GM19043 (cell line): ENCODE measurements around the gene EFCAB13.

Source experiments
- ATAC-seq: cut with Tn5 transposase; IDR thresholded peaks from one replicate; pipeline ENCODE4 v1.9.1; 2021; ENCODE audit warnings: low read depth; ENCODE audit not compliant: unreplicated experiment

Gene EFCAB13

DNA sequence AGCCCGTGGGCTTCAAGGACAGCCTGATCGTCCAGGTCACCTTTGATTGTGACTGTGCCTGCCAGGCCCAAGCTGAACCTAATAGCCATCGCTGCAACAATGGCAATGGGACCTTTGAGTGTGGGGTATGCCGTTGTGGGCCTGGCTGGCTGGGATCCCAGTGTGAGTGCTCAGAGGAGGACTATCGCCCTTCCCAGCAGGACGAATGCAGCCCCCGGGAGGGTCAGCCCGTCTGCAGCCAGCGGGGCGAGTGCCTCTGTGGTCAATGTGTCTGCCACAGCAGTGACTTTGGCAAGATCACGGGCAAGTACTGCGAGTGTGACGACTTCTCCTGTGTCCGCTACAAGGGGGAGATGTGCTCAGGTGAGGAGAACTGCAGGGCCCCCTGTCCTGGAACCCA lies 31.5 kb upstream of the EFCAB13 start:
- no peak for ATAC-seq

DNA sequence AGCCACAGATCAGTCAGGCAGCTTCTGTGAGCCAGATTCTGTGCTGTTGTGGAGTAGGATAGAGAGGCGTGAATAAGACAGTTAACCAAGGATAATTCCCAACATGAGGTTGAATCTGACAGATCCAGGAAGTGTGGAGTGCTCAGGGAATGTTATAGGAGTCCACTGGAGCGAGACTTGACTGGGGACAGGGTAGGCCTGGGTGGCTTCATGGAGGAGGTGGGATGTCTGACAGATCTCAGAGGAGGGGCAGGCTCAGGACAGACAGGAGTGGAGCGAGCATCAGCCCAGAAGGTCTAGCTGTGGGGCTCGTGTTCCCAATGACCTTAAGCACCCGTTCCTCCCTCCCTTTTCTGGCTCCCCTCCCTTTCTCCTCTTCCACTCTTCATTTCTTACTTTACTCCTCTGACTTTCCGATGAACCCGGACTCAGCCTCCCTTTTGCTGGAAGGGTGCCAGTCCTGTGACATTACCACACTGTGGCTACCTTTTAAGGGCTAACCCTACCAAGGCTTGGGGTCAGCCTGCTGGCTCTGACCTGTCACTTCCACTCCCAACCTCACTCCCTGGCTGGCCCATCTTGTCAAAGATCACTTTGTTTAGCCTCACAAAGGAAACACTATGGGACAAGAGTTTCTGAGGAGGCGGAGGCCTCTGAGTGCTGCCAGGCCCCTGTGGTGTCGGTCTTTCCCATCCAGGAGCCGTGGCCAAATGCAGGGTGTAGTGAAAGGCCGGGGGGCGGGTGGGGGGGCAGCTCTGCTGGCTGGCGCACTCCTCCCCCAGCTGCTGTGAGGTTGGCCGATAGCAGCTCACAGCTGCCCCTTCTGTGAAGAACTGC lies 28.5 kb upstream of the EFCAB13 start:
- no peak for ATAC-seq

- no peak for ATAC-seq
These were observed 27.9 kb upstream of the EFCAB13 start for GRCh38 chr17:47295874-47296255.

- no peak for ATAC-seq
These were observed 25.9 kb upstream of the EFCAB13 start for GRCh38 chr17:47297661-47298400.

- ATAC-seq, result no peak
These were observed 25.0 kb upstream of the EFCAB13 start for GRCh38 chr17:47298712-47299111.

DNA sequence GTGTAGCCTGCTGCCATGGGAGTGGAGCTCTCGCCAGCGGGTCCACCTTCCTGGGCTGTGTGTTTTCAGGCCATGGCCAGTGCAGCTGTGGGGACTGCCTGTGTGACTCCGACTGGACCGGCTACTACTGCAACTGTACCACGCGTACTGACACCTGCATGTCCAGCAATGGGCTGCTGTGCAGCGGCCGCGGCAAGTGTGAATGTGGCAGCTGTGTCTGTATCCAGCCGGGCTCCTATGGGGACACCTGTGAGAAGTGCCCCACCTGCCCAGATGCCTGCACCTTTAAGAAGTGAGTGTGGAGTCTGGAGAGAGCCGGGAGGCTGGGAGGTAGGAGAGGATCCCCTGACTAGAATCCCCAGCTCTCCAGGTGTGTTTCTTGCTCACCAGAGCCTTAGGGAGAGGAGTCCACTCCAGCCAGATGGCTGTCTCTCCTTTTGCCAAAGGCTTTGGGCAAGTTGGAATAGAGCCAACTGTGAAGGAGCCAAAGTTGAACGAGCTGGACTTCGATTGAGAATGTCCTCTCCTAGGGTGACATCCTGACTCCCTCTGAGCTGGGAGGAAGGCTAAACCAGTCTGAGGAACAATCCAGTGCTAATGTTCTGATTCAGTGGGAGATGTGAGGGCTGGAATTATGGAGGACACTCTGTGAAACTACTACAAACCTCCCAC lies 24.4 kb upstream of the EFCAB13 start:
- no peak for ATAC-seq

GRCh38 chr17:47300718-47301117 lies 23.0 kb upstream of the EFCAB13 start:
- ATAC-seq, result no peak

DNA sequence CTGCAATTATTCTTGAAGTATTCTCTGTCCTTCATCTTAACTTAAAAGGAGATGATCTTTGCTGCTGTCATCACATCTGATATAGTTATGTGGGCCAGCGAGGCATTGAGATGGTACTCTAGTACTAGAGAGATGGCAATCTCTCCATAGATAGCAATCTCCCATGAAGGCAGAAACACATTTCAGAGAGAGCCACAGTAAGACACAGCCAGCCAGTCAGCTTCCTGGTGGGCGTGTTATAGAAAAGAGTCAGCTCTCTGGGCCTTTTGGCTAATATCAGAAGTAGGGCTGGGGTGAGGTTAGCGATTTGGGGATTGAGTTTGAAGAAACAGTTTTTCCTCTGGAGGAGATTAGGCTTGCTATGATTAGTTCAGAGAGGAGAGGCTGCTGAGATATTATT lies 22.6 kb upstream of the EFCAB13 start:
- ATAC-seq, result no peak

- ATAC-seq, result no peak
These were observed 21.9 kb upstream of the EFCAB13 start for GRCh38 chr17:47301831-47302230.

GRCh38 chr17:47304186-47304585 lies 19.6 kb upstream of the EFCAB13 start:
- no peak for ATAC-seq

DNA sequence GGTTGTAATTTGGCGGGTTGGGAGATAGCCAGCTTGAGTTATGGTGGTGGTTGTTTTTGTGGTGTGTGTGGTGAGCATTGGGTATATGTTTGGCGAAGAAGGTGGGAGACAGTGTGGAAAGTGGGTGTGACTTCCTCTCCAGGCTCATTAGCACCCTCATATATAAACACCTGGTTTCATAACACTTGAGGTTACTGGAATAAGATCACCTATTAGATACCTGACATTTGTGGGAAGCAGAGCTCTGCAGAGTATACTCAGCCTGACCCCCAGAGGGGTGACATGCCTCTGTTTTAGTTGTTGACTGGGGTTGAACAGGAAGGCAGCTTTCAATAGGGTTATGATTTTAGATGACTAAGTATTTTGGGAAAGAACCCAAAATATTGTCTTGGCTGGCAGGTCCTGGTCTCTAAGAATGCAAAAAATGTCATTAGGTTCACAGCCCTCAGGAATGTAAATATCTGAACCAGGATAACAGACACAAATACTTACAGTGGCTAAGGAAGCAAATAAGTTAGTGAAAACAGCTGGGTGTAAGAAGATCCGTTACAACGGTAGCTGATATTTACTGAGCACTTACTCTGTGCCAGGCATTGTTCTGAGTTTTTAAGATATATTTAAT lies 18.3 kb upstream of the EFCAB13 start:
- ATAC-seq, result no peak

- no peak for ATAC-seq
These were observed 13.5 kb upstream of the EFCAB13 start for GRCh38 chr17:47310186-47310733.

DNA sequence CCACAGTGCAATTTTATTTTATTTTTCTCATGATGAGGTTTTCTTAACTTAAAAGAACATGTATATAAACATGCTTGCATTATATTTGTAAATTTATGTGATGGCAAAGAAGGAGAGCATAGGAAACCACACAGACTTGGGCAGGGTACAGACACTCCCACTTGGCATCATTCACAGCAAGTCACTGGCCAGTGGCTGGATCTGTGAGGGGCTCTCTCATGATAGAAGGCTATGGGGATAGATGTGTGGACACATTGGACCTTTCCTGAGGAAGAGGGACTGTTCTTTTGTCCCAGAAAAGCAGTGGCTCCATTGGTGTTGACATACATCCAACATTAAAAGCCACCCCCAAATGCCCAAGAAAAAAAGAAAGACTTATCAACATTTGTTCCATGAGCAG lies 12.3 kb upstream of the EFCAB13 start:
- ATAC-seq, result no peak

GRCh38 chr17:47315451-47316266 lies 8.1 kb upstream of the EFCAB13 start:
- no peak for ATAC-seq

DNA sequence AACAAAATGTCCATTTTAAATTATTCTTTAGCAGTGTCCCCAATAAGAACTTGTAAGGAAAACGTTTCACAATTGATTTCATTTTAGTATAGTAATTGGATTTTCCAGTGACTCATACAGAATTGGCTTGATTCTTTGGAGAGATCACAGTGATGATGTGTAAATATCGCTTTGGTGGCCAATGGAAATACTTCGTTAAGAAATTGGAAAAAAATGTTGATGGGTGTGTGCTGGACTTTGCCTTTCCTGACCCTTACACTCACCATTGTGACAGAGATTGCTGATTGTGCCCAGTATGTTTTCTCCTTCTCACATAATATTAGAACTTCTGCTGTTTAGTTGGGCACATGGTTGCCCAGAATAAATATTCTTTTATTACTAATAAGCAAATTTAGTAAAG lies 7.4 kb upstream of the EFCAB13 start:
- no peak for ATAC-seq

- no peak for ATAC-seq
These were observed 6.6 kb upstream of the EFCAB13 start for GRCh38 chr17:47317119-47317518.

DNA sequence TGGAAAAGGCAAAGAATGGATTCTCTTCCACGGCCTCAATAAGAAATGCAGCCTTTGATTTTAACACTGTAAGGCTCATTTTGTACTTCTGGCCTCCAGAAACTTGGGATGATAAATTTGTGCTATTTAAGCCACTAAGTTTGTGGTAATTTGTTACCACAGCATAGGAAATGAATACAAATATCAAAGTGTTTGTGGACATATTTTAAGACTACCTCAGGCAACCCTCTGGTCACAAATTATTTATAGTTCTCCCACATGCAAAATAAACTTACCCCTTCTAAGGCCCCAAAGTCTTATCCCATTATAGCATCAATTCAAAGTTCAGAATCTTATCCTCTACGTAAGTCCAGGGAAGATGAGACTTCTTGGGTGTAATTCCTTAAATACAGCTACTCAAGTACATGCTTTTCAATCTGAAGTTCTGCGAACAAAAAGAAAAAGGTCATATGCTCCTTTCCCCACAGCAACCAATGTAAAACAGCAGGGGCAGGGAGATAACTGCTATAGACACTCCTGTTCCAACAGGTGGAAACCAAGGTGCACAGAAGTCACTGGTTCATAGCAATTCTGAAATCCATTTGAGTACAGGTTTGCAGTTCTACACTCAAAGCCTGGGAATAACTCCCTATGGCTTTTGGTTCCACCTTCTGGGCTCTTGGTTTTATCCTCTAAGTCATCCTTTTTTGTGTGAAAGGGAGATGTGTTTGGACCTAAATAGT lies 5.4 kb upstream of the EFCAB13 start:
- no peak for ATAC-seq

- no peak for ATAC-seq
These were observed 2.8 kb upstream of the EFCAB13 start for GRCh38 chr17:47320879-47321502.
